Calu3 (cell line): Measurements from ENCODE around the gene CARMIL1. TPM values are rescaled to one million over a fixed set of nuclear protein-coding genes. Genes with fewer than 3 reads are reported as not detected.

Experiments used
- BruUV-seq: library from RNA; stranded (reverse); fragments of 400-500 nt; replicated peaks from 2 replicates; lab custom pipeline; 2021; lab: Mats Ljungman, UMichigan
- CTCF ChIA-PET: fragments of 300-600 bp; sonication (Branson Sonifier 250); formaldehyde crosslinking; loops from one replicate; lab custom pipeline; 2022; ENCODE audit warnings: antibody characterized with exemption; lab: Charles Lee
- DNase-seq: peaks from one replicate; pipeline ENCODE4 v3.0.0; 2022
- H3K27ac Mint-ChIP-seq: one replicate; pipeline ENCODE4 v1.8.0; 2022; ENCODE audit warnings: mixed read lengths; ENCODE audit not compliant: unreplicated experiment
- H3K27me3 Mint-ChIP-seq: one replicate; pipeline ENCODE4 v1.8.0; 2022; ENCODE audit warnings: mixed read lengths; ENCODE audit not compliant: unreplicated experiment
- H3K36me3 Mint-ChIP-seq: one replicate; pipeline ENCODE4 v1.8.0; 2022; ENCODE audit warnings: mild to moderate bottlenecking, moderate library complexity, mixed read lengths; ENCODE audit not compliant: insufficient read depth, unreplicated experiment
- H3K4me1 Mint-ChIP-seq: one replicate; pipeline ENCODE4 v1.8.0; 2022; ENCODE audit warnings: mild to moderate bottlenecking, low read depth, mixed read lengths; ENCODE audit not compliant: unreplicated experiment
- H3K4me3 Mint-ChIP-seq: one replicate; pipeline ENCODE4 v1.8.0; 2022; ENCODE audit warnings: mild to moderate bottlenecking, low read depth, moderate library complexity, mixed read lengths; ENCODE audit not compliant: unreplicated experiment
- H3K9me3 Mint-ChIP-seq: one replicate; pipeline ENCODE4 v1.8.0; 2022; ENCODE audit warnings: low read depth, mixed read lengths; ENCODE audit not compliant: unreplicated experiment
- CTCF ChIP-seq: fragments of 200-600 bp; IDR thresholded peaks from one replicate; pipeline ENCODE4 v1.8.0; 2022; ENCODE audit warnings: antibody characterized with exemption; ENCODE audit not compliant: unreplicated experiment
- intact Hi-C: fragments of 100-400 bp; cut with micrococcal nuclease; formaldehyde crosslinking; loops from one replicate; pipeline ENCODE4 v1.10.0; 2022; ENCODE audit not compliant: unreplicated experiment
- total RNA-seq: library from RNA; stranded (reverse); gene quantifications from 2 replicates; pipeline ENCODE4 v1.2.3, GENCODE V29; 2022

The CARMIL1 gene
- total RNA-seq, 1 experiment from 2014 or later: 92.4 TPM

DNA sequence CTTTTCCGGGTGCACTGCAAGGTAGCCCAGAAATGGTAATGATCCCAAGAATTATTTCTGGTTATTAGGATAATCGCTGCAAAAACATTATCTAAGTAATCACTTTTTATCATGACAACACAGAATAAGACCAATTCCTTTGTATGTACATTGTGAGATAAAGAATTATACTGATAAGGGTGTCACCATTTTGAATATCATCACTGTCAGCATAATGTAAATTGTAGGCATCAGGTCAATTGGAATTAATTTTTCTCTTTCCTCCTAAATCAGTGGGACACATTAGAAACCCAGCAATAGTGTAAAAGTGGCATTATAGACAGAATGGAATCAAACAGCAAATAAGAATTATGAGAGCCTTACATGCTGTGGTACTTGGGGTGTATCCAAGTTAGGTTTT, 189.7 kb downstream of the CARMIL1 start:
- Mint-ChIP-seq H3K27ac (no peak overlapping the region), H3K4me3 (no peak overlapping the region), H3K27me3 (no peaks in the 10 kb centered on the region), H3K36me3 (peaks cover 24% of the 10 kb centered on the region), H3K4me1 (peaks cover 8% of the 10 kb centered on the region), H3K9me3 (no peaks in the 10 kb centered on the region)
- DNase-seq: no peak
- CTCF ChIA-PET: interaction anchor here (0.7 to 1.3 kb wide), 2 partner anchors 10 to 12 kb away, joined by 3 read pairs; no protein-coding TSS in a partner anchor
- no peak for TF ChIP-seq CTCF
- no TSS peak for BruUV-seq
- intact Hi-C loops: no loop called here

DNA sequence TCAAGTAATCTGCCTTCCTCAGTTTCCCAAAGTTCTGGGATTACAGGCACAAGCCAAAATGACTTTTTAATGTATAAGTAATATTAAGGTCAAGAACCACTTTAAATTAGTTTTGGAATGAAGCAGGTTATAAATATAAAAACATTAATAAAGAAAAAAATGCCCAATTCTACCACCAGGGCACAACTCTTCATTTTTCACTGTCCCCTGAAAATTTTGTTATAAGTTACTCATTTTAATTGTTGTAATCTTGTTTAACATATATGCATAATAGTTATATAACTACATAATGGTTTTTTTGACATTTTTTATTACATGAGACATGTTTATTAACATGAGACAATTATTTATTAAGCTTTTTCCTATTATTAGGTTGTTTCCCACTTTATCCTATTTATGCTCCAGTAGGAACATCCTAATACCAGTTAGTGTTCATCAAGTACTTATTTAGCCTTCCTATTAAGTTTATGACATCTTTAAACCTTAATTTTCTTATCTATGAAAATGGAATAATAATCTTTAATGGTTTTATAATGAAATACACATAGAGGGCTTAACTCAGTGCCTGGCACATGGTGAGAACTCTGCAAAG, 190.7 kb downstream of the CARMIL1 start:
- Mint-ChIP-seq H3K9me3 (no peaks in the 10 kb centered on the region), H3K27me3 (no peaks in the 10 kb centered on the region), H3K4me3 (no peak overlapping the region), H3K27ac (no peak overlapping the region), H3K36me3 (peaks cover 23% of the 10 kb centered on the region), H3K4me1 (peaks cover 8% of the 10 kb centered on the region)
- no peak for DNase-seq
- intact Hi-C loops: loop anchor here (5.0 kb wide), 2 partner anchors 53 to 103 kb away; no protein-coding TSS in a partner anchor
- no peak for TF ChIP-seq CTCF
- CTCF ChIA-PET: interaction anchor here (0.6 kb wide), 2 partner anchors 204 to 244 kb away, joined by 3 read pairs; no protein-coding TSS in a partner anchor
- no TSS peak for BruUV-seq

DNA sequence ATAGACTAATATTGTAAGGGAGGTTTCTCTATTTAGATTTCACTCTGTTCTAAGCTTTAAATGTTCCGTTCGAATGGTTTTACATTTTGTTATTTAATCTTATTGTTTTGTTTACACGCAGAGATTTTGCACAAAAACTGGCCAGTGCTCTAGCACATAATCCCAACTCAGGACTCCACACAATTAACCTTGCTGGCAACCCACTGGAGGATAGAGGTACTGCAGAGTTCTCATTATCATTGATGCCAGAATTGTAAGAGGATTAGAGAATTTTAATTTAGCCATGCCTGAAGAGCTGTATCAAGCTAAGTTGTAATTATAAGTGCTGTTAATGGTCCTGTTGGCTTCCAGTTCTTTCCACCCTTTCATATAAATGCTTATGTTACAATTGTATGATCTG, 193.1 kb downstream of the CARMIL1 start:
- BruUV-seq: no TSS peak
- peak; percentile 14 for TF ChIP-seq CTCF
- H3K27me3 Mint-ChIP-seq: no peaks in the 10 kb centered on the region
- no peak for DNase-seq
- H3K36me3 Mint-ChIP-seq: peaks cover 15% of the 10 kb centered on the region
- no peak overlapping the region for H3K27ac Mint-ChIP-seq
- no peak overlapping the region for H3K4me3 Mint-ChIP-seq
- intact Hi-C loops: loop anchor here (5.0 kb wide), 2 partner anchors 55 to 105 kb away; no protein-coding TSS in a partner anchor
- CTCF ChIA-PET: interaction anchor here (1.0 kb wide), 1 partner anchor 332 kb away, joined by 3 read pairs; no protein-coding TSS in a partner anchor
- no peaks in the 10 kb centered on the region for H3K9me3 Mint-ChIP-seq
- peaks cover 1% of the 10 kb centered on the region for H3K4me1 Mint-ChIP-seq

DNA sequence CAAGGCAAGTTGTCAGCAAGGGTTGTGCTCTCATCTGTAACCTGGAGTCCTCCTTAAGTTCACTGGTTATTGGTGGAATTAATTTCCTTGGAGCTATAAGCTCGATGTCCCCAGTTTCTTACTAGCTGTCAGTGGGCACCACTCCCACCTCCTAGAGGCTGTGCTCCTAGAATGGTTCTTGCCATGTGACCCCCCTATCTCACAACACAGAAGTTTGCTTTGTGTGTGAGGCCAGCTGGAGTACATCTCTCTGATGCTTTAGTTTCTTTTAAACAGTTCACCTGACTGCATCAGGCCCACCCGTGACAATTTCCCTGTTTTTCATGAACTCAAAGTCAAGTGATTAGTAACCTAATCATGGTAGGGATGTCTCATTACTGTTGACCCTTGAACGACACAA, 193.7 kb downstream of the CARMIL1 start:
- BruUV-seq: no TSS peak
- Mint-ChIP-seq H3K4me3 (no peak overlapping the region), H3K36me3 (peaks cover 15% of the 10 kb centered on the region), H3K9me3 (no peaks in the 10 kb centered on the region), H3K27me3 (no peaks in the 10 kb centered on the region), H3K4me1 (no peaks in the 10 kb centered on the region), H3K27ac (no peak overlapping the region)
- DNase-seq: no peak
- CTCF ChIA-PET: interaction anchor here (0.9 kb wide), 1 partner anchor 194 kb away, joined by 3 read pairs; no protein-coding TSS in a partner anchor
- intact Hi-C loops: loop anchor here (5.0 kb wide), 2 partner anchors 56 to 106 kb away; no protein-coding TSS in a partner anchor
- no peak for TF ChIP-seq CTCF
